HEK293 (cell line): ENCODE results near the gene PCBD1.

Experiments used
- CTCF ChIA-PET: fragments of 350-600 bp; formaldehyde crosslinking; extraction: SDS; loops from one replicate; lab custom pipeline; 2021; ENCODE audit warnings: antibody characterized with exemption; lab: Yijun Ruan, JAX
- POLR2A ChIA-PET: fragments of 300-600 bp; formaldehyde crosslinking; extraction: SDS; loops from one replicate; lab custom pipeline; 2020; ENCODE audit warnings: antibody characterized with exemption, inconsistent platforms; lab: Yijun Ruan, JAX
- H3K27ac ChIP-seq: fragments of 200-500 bp; sonication (Bioruptor generic); 2 replicates; pipeline ENCODE4 v1.5.1; 2014; ENCODE audit warnings: low read depth, low read length, control low read depth, inconsistent platforms; ENCODE audit errors: extremely low read depth
- H3K36me3 ChIP-seq, 2 experiments: fragments of 200-500 bp in 1 of 2; sonication (Bioruptor generic) in 1 of 2; 1 replicate in 1 of 2; 2 replicates in 1 of 2; pipeline ENCODE4 v1.5.1; 2014 to 2017; ENCODE audit warnings: inconsistent platforms in 2 of 2, low read length in 2 of 2; ENCODE audit not compliant: control insufficient read depth in 2 of 2, insufficient read depth in 1 of 2
- H3K4me1 ChIP-seq: fragments of 200-500 bp; sonication (Bioruptor generic); 2 replicates; pipeline ENCODE4 v1.5.1; 2014; ENCODE audit warnings: mild to moderate bottlenecking, low read length, inconsistent platforms; ENCODE audit not compliant: control insufficient read depth, insufficient read depth
- H3K4me3 ChIP-seq: 2 replicates; pipeline ENCODE4 v1.5.1; 2011; ENCODE audit warnings: low read depth, mild to moderate bottlenecking, control low read depth, low read length, moderate library complexity
- H3K9me3 ChIP-seq: fragments of 200-500 bp; sonication (Bioruptor generic); 2 replicates; pipeline ENCODE4 v1.5.1; 2014; ENCODE audit warnings: low read depth, low read length, inconsistent platforms; ENCODE audit not compliant: control insufficient read depth, insufficient read depth
- FEZF1 ChIP-seq: fragments of 450-650 bp; formaldehyde crosslinking; IDR thresholded peaks from 2 replicates; pipeline ENCODE4 v1.5.1; 2016; ENCODE audit warnings: missing biosample characterization, missing genetic modification characterization
- HOXD13 ChIP-seq: sonication (generic); formaldehyde crosslinking; IDR thresholded peaks from 2 replicates; pipeline ENCODE4 v1.8.0; 2022; ENCODE audit warnings: missing genetic modification reagents, borderline replicate concordance
- OVOL3 ChIP-seq: fragments of 450-650 bp; formaldehyde crosslinking; IDR thresholded peaks from 2 replicates; pipeline ENCODE4 v1.5.1; 2016; ENCODE audit warnings: missing biosample characterization, missing genetic modification characterization
- PRDM4 ChIP-seq: fragments of 450-650 bp; formaldehyde crosslinking; IDR thresholded peaks from 2 replicates; pipeline ENCODE4 v1.5.1; 2017; ENCODE audit warnings: missing biosample characterization, missing genetic modification characterization
- ZBTB17 ChIP-seq: fragments of 450-650 bp; formaldehyde crosslinking; IDR thresholded peaks from 2 replicates; pipeline ENCODE4 v1.5.1; 2016; ENCODE audit warnings: missing biosample characterization, missing genetic modification characterization
- ZFHX2 ChIP-seq: fragments of 450-650 bp; formaldehyde crosslinking; conservative IDR thresholded peaks from 2 replicates; pipeline ENCODE4 v1.5.1; 2016; ENCODE audit warnings: missing biosample characterization, missing genetic modification characterization
- ZIC2 ChIP-seq: fragments of 450-650 bp; formaldehyde crosslinking; IDR thresholded peaks from 2 replicates; pipeline ENCODE4 v1.5.1; 2016; ENCODE audit warnings: missing biosample characterization, missing genetic modification characterization
- ZNF112 ChIP-seq: fragments of 450-650 bp; formaldehyde crosslinking; IDR thresholded peaks from 2 replicates; pipeline ENCODE4 v1.5.0; 2017; ENCODE audit warnings: missing biosample characterization, missing genetic modification characterization
- ZNF121 ChIP-seq: fragments of 450-650 bp; formaldehyde crosslinking; IDR thresholded peaks from 2 replicates; pipeline ENCODE4 v1.5.1; 2016; ENCODE audit warnings: missing biosample characterization, missing genetic modification characterization
- ZNF146 ChIP-seq: fragments of 450-650 bp; formaldehyde crosslinking; IDR thresholded peaks from 2 replicates; pipeline ENCODE4 v1.5.1; 2016; ENCODE audit warnings: missing biosample characterization, missing genetic modification characterization
- ZNF302 ChIP-seq: fragments of 450-650 bp; formaldehyde crosslinking; IDR thresholded peaks from 2 replicates; pipeline ENCODE4 v1.5.1; 2016; ENCODE audit warnings: missing biosample characterization, missing genetic modification characterization, low read depth
- ZNF341 ChIP-seq: fragments of 450-650 bp; formaldehyde crosslinking; IDR thresholded peaks from 2 replicates; pipeline ENCODE4; 2016; ENCODE audit warnings: low read depth, missing biosample characterization, missing genetic modification characterization
- ZNF366 ChIP-seq: fragments of 450-650 bp; formaldehyde crosslinking; conservative IDR thresholded peaks from 2 replicates; pipeline ENCODE4 v1.5.1; 2016; ENCODE audit warnings: missing biosample characterization, missing genetic modification characterization
- ZNF426 ChIP-seq: fragments of 450-650 bp; formaldehyde crosslinking; IDR thresholded peaks from 2 replicates; pipeline ENCODE4 v1.5.1; 2017; ENCODE audit warnings: missing biosample characterization, missing genetic modification characterization, mild to moderate bottlenecking, inconsistent platforms, moderate library complexity
- ZNF621 ChIP-seq: fragments of 450-650 bp; formaldehyde crosslinking; IDR thresholded peaks from 2 replicates; pipeline ENCODE4 v1.5.1; 2017; ENCODE audit warnings: missing biosample characterization, missing genetic modification characterization
- ZNF654 ChIP-seq: fragments of 450-650 bp; formaldehyde crosslinking; IDR thresholded peaks from 2 replicates; pipeline ENCODE4 v1.5.1; 2016; ENCODE audit warnings: low read depth, missing biosample characterization, missing genetic modification characterization
- ZNF658 ChIP-seq: fragments of 450-650 bp; formaldehyde crosslinking; IDR thresholded peaks from 2 replicates; pipeline ENCODE4; 2016; ENCODE audit warnings: missing biosample characterization, missing genetic modification characterization
- ZNF664 ChIP-seq: fragments of 450-650 bp; formaldehyde crosslinking; IDR thresholded peaks from 2 replicates; pipeline ENCODE4 v1.5.1; 2016; ENCODE audit warnings: missing biosample characterization, missing genetic modification characterization
- ZNF776 ChIP-seq: fragments of 450-650 bp; formaldehyde crosslinking; IDR thresholded peaks from 2 replicates; pipeline ENCODE4 v1.5.0; 2017; ENCODE audit warnings: missing biosample characterization, missing genetic modification characterization, borderline replicate concordance
- ZNF830 ChIP-seq: fragments of 450-650 bp; IDR thresholded peaks from 2 replicates; pipeline ENCODE4 v1.5.0; 2018; ENCODE audit warnings: missing biosample characterization, missing genetic modification characterization, low read depth, mild to moderate bottlenecking, moderate library complexity
- ZNF843 ChIP-seq: fragments of 450-650 bp; formaldehyde crosslinking; IDR thresholded peaks from 2 replicates; pipeline ENCODE4 v1.5.1; 2016; ENCODE audit warnings: missing biosample characterization, missing genetic modification characterization
- TF ChIP-seq, protein P1 (sequence below): fragments of 450-650 bp; formaldehyde crosslinking; IDR thresholded peaks from 2 replicates; pipeline ENCODE4 v1.5.1; 2016; ENCODE audit warnings: missing biosample characterization, missing genetic modification characterization
- TF ChIP-seq, protein P2 (sequence below): fragments of 450-650 bp; formaldehyde crosslinking; IDR thresholded peaks from 2 replicates; pipeline ENCODE4 v1.5.1; 2016; ENCODE audit warnings: missing biosample characterization, missing genetic modification characterization
- TF ChIP-seq, protein P3 (sequence below): fragments of 450-650 bp; formaldehyde crosslinking; IDR thresholded peaks from 2 replicates; pipeline ENCODE4 v1.5.1; 2016; ENCODE audit warnings: missing biosample characterization, missing genetic modification characterization

PCBD1 gene

GRCh38 chr10:70909326-70909935 lies 21.1 kb upstream of the PCBD1 start:
- TF ChIP-seq ZNF654 (tag by site-specific recombination) = no peak
- TF ChIP-seq ZIC2 = peak; percentile 49
- Histone ChIP-seq H3K9me3 (no peaks in the 10 kb centered on the region), H3K4me3 (no peak overlapping the region), H3K36me3 (no peaks in the 10 kb centered on the region), H3K27ac (no peak overlapping the region), H3K4me1 (no peaks in the 10 kb centered on the region)
- CTCF ChIA-PET = interaction anchor here (1.8 kb wide), 1 partner anchor 17 kb away, joined by 5 read pairs; no protein-coding TSS in a partner anchor
- POLR2A ChIA-PET = no interaction called here

DNA sequence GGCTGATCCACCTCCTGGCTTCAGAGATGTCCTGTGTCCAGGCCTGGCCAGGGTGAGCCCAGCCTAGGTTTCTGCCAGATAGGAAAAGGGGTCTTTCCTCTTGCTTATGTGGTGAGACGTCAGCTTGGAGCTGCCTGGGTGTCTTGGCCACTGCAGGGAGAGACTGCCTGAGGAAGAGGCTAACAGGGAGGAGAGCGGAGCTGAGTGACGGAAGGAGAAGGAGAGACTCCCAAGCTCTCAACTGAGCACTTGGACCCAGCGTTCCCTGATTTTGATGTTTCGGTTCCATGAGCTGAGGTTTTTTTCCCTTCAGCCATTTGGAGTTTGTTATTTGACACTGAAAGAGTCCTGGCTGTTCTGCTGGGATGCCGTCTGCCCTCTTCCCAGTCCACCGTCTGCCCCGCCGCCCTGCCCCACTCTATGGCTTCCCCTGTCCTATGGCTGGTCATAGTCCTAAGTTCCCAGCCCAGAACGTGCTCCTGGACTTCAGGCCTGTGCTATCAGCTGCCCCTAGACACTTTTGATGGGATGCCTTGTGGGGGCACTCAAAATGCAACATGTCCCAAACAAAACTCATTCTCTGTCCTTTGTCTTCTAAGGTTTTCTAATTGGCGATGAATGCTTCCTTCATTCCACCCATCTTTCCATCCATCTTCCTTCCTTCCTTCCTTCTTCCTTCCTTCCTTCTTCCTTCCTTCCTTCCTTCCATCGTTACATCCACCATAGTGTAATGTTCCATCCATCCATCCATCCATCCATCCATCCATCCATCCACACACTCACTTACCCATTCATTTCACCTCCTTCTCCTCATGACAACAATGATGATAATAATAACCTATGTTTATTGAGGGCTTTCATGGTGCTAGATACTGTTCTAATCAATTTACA lies 20.3 kb upstream of the PCBD1 start:
- POLR2A ChIA-PET = no interaction called here
- Histone ChIP-seq H3K4me3 (no peak overlapping the region), H3K36me3 (no peaks in the 10 kb centered on the region), H3K4me1 (no peaks in the 10 kb centered on the region), H3K27ac (no peak overlapping the region), H3K9me3 (no peaks in the 10 kb centered on the region)
- CTCF ChIA-PET = interaction anchor here (1.8 kb wide), 1 partner anchor 17 kb away, joined by 5 read pairs; no protein-coding TSS in a partner anchor
- TF ChIP-seq ZNF302 (tag by site-specific recombination) (no peak), ZNF654 (tag by site-specific recombination) (no peak), ZNF341 (0 out of 2 replicates have a peak, but pooled peaks have one; percentile 30), PRDM4 (no peak), ZNF658 (tag by site-specific recombination) (no peak), ZNF843 (tag by site-specific recombination) (no peak), ZIC2 (no peak), FEZF1 (tag by site-specific recombination) (no peak), ZNF776 (peak; percentile 30; the same call in 1 of the 2 replicates), OVOL3 (tag by site-specific recombination) (no peak), ZNF426 (no peak), ZNF146 (tag by site-specific recombination) (no peak), ZNF366 (peak; percentile 96), ZNF621 (tag by site-specific recombination) (no peak), ZNF121 (no peak), ZBTB17 (tag by site-specific recombination) (no peak), HOXD13 (CRISPR knock-in tag) (no peak), ZFHX2 (tag by site-specific recombination) (no peak), ZNF830 (tag by site-specific recombination) (no peak), ZNF664 (no peak), ZNF112 (tag by site-specific recombination) (no peak)
- TF ChIP-seq, protein P1, sequence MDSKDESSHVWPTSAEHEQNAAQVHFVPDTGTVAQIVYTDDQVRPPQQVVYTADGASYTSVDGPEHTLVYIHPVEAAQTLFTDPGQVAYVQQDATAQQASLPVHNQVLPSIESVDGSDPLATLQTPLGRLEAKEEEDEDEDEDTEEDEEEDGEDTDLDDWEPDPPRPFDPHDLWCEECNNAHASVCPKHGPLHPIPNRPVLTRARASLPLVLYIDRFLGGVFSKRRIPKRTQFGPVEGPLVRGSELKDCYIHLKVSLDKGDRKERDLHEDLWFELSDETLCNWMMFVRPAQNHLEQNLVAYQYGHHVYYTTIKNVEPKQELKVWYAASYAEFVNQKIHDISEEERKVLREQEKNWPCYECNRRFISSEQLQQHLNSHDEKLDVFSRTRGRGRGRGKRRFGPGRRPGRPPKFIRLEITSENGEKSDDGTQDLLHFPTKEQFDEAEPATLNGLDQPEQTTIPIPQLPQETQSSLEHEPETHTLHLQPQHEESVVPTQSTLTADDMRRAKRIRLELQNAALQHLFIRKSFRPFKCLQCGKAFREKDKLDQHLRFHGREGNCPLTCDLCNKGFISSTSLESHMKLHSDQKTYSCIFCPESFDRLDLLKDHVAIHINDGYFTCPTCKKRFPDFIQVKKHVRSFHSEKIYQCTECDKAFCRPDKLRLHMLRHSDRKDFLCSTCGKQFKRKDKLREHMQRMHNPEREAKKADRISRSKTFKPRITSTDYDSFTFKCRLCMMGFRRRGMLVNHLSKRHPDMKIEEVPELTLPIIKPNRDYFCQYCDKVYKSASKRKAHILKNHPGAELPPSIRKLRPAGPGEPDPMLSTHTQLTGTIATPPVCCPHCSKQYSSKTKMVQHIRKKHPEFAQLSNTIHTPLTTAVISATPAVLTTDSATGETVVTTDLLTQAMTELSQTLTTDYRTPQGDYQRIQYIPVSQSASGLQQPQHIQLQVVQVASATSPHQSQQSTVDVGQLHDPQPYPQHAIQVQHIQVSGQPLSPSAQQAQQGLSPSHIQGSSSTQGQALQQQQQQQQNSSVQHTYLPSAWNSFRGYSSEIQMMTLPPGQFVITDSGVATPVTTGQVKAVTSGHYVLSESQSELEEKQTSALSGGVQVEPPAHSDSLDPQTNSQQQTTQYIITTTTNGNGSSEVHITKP (tag by site-specific recombination) = no peak
- TF ChIP-seq, protein P2, sequence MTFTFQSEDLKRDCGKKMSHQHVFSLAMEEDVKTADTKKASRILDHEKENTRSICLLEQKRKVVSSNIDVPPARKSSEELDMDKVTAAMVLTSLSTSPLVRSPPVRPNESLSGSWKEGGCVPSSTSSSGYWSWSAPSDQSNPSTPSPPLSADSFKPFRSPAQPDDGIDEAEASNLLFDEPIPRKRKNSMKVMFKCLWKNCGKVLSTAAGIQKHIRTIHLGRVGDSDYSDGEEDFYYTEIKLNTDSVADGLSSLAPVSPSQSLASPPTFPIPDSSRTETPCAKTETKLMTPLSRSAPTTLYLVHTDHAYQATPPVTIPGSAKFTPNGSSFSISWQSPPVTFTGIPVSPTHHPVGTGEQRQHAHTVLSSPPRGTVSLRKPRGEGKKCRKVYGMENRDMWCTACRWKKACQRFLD (tag by site-specific recombination) = no peak
- TF ChIP-seq, protein P3, sequence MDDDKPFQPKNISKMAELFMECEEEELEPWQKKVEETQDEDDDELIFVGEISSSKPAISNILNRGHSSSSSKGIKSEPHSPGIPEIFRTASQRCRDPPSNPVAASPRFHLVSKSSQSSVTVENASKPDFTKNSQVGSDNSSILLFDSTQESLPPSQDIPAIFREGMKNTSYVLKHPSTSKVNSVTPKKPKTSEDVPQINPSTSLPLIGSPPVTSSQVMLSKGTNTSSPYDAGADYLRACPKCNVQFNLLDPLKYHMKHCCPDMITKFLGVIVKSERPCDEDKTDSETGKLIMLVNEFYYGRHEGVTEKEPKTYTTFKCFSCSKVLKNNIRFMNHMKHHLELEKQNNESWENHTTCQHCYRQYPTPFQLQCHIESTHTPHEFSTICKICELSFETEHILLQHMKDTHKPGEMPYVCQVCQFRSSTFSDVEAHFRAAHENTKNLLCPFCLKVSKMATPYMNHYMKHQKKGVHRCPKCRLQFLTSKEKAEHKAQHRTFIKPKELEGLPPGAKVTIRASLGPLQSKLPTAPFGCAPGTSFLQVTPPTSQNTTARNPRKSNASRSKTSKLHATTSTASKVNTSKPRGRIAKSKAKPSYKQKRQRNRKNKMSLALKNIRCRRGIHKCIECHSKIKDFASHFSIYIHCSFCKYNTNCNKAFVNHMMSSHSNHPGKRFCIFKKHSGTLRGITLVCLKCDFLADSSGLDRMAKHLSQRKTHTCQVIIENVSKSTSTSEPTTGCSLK (tag by site-specific recombination) = no peak
